Dermis blood vessel endothelial cell (primary cell): Measurements from ENCODE around the gene KIRREL1. TPM values are rescaled to one million over a fixed set of nuclear protein-coding genes. Genes with fewer than 3 reads are reported as not detected.

Experiments used
- DNase-seq: peaks from one replicate; pipeline ENCODE4 v3.0.0; 2010
- total RNA-seq: library from RNA; depleted of rRNA; stranded (reverse); fragments of >200 nt; gene quantifications from 2 replicates; pipeline ENCODE4 v1.2.3, GENCODE V29; 2014

Gene KIRREL1
- total RNA-seq, 1 donor from 2014 or later = 28.2 TPM

GRCh38 chr1:157975228-157975950 lies 18.1 kb upstream of the KIRREL1 start:
- DNase-seq = no peak

GRCh38 chr1:157976888-157977287 lies 16.6 kb upstream of the KIRREL1 start:
- no peak for DNase-seq

- peak; percentile 17 for DNase-seq
Observed at GRCh38 chr1:157978586-157979403, 14.7 kb upstream of the KIRREL1 start.

- no peak for DNase-seq
Observed at GRCh38 chr1:157982136-157982535, 11.3 kb upstream of the KIRREL1 start.

- DNase-seq = no peak
Observed at GRCh38 chr1:157983787-157984186, 9.7 kb upstream of the KIRREL1 start.

GRCh38 chr1:157984469-157984868 lies 9.0 kb upstream of the KIRREL1 start:
- DNase-seq = no peak

GRCh38 chr1:157985473-157985872 lies 8.0 kb upstream of the KIRREL1 start:
- DNase-seq = no peak

- no peak for DNase-seq
Observed at GRCh38 chr1:157988002-157988401, 5.4 kb upstream of the KIRREL1 start.

GRCh38 chr1:157992031-157992832 lies 1.2 kb upstream of the KIRREL1 start:
- DNase-seq = peak; percentile 85

GRCh38 chr1:157992833-157993146 lies 655 bp upstream of the KIRREL1 start:
- DNase-seq = peak; percentile 65

- DNase-seq = no peak
Observed at GRCh38 chr1:157993918-157994605, 617 bp downstream of the KIRREL1 start.

- DNase-seq = peak; percentile 42
Observed at GRCh38 chr1:157994704-157995582, 1.5 kb downstream of the KIRREL1 start.

- no peak for DNase-seq
Observed at GRCh38 chr1:157995583-157996169, 2.2 kb downstream of the KIRREL1 start.

GRCh38 chr1:157996433-157996832 lies 3.0 kb downstream of the KIRREL1 start:
- DNase-seq = no peak

GRCh38 chr1:158000507-158000906 lies 7.1 kb downstream of the KIRREL1 start:
- DNase-seq = no peak

- DNase-seq = no peak
Observed at GRCh38 chr1:158002022-158002630, 8.7 kb downstream of the KIRREL1 start.

- no peak for DNase-seq
Observed at GRCh38 chr1:158002631-158003405, 9.4 kb downstream of the KIRREL1 start.

GRCh38 chr1:158003406-158003800 lies 10.0 kb downstream of the KIRREL1 start:
- DNase-seq = no peak

- DNase-seq = no peak
Observed at GRCh38 chr1:158005224-158005623, 11.8 kb downstream of the KIRREL1 start.

- DNase-seq = no peak
Observed at GRCh38 chr1:158007180-158007579, 13.7 kb downstream of the KIRREL1 start.
